HepG2 (cell line): Measurements from ENCODE around the gene MMP7.

ENCODE experiments used
- ARID4A ChIP-seq: sonication (generic); formaldehyde crosslinking; IDR thresholded peaks from 2 replicates; pipeline ENCODE4 v1.5.0; 2020; ENCODE audit warnings: mild to moderate bottlenecking, missing genetic modification reagents, borderline replicate concordance
- ATRX ChIP-seq: sonication (generic); formaldehyde crosslinking; IDR thresholded peaks from 2 replicates; pipeline ENCODE4 v1.4.0; 2020; ENCODE audit warnings: missing genetic modification reagents, borderline replicate concordance
- CBX5 ChIP-seq: sonication (generic); formaldehyde crosslinking; IDR thresholded peaks from 2 replicates; pipeline ENCODE4 v1.4.0; 2020; ENCODE audit warnings: missing genetic modification reagents, borderline replicate concordance
- CREB1 ChIP-seq, 2 experiments: fragments of 450-650 bp in 1 of 2; IDR thresholded peaks; 2 replicates each; pipeline ENCODE4 v1.6.1; 2016 to 2017; ENCODE audit warnings: control low read depth in 1 of 2, mild to moderate bottlenecking in 1 of 2, missing compliant biosample characterization in 1 of 2, missing genetic modification characterization in 1 of 2
- CTCF ChIP-seq: sonication (generic); formaldehyde crosslinking; IDR thresholded peaks from 2 replicates; pipeline ENCODE4 v1.5.0; 2020; ENCODE audit warnings: mild to moderate bottlenecking, missing genetic modification reagents, moderate library complexity
- EZH2 ChIP-seq: conservative IDR thresholded peaks from 2 replicates; pipeline ENCODE4 v1.6.1; 2012; ENCODE audit warnings: mild to moderate bottlenecking, low read depth, low read length, moderate library complexity
- MAFK ChIP-seq, 2 experiments: IDR thresholded peaks in 1 of 2; conservative IDR thresholded peaks in 1 of 2; 2 replicates each; pipeline ENCODE4 v1.6.1; 2011; ENCODE audit warnings: improper control_type of control experiment in 2 of 2, low read length in 2 of 2
- MLXIP ChIP-seq: sonication (generic); formaldehyde crosslinking; IDR thresholded peaks from 2 replicates; pipeline ENCODE4 v1.9.0; 2021; ENCODE audit warnings: missing genetic modification reagents, borderline replicate concordance
- NCOA2 ChIP-seq: sonication (generic); formaldehyde crosslinking; IDR thresholded peaks from 2 replicates; pipeline ENCODE4 v1.8.0; 2022; ENCODE audit warnings: inconsistent platforms
- SIN3A ChIP-seq: IDR thresholded peaks from 2 replicates; pipeline ENCODE4 v1.6.1; 2011; ENCODE audit warnings: low read depth, mild to moderate bottlenecking, control low read depth, low read length, borderline replicate concordance
- YY1 ChIP-seq: IDR thresholded peaks from 2 replicates; pipeline ENCODE4 v1.6.1; 2011; ENCODE audit warnings: low read length, low read depth, moderate library complexity, mild to moderate bottlenecking; ENCODE audit not compliant: insufficient read depth, insufficient replicate concordance
- ZNF264 ChIP-seq: sonication (generic); formaldehyde crosslinking; IDR thresholded peaks from 2 replicates; pipeline ENCODE4 v1.4.0; 2020; ENCODE audit warnings: missing genetic modification reagents
- ZNF333 ChIP-seq: sonication (generic); formaldehyde crosslinking; IDR thresholded peaks from 2 replicates; pipeline ENCODE4 v1.4.0; 2020; ENCODE audit warnings: mild to moderate bottlenecking, missing genetic modification reagents, borderline replicate concordance
- ZSCAN12 ChIP-seq: sonication (generic); formaldehyde crosslinking; IDR thresholded peaks from 2 replicates; pipeline ENCODE4 v1.9.0; 2021; ENCODE audit warnings: mild to moderate bottlenecking, missing genetic modification reagents

GRCh38 chr11:102522312-102523188 is 8.0 kb downstream of the MMP7 start:
- no peak for TF ChIP-seq ATRX (CRISPR knock-in tag)
- TF ChIP-seq CREB1 (IDR thresholded peaks at IDR 0.05), result no peak
- TF ChIP-seq CREB1 (CRISPR knock-in tag; IDR thresholded peaks at IDR 0.05), result no peak
- no peak for TF ChIP-seq ZNF333
- TF ChIP-seq EZH2, result no peak
- no peak for TF ChIP-seq YY1
- no peak for TF ChIP-seq CBX5 (CRISPR knock-in tag)
- TF ChIP-seq MLXIP (CRISPR knock-in tag), result no peak
- no peak for TF ChIP-seq ZNF264 (CRISPR knock-in tag)
- no peak for TF ChIP-seq SIN3A
- no peak for TF ChIP-seq ZSCAN12 (CRISPR knock-in tag)
- TF ChIP-seq ARID4A (CRISPR knock-in tag), result no peak
- TF ChIP-seq NCOA2, result no peak
- no peak for TF ChIP-seq CTCF
- TF ChIP-seq MAFK (conservative IDR thresholded peaks at IDR 0.05 in 1 of 2, IDR thresholded peaks at IDR 0.05 in 1 of 2; ENCODE audit: low read length in 2 of 2), result no peak
